Left cardiac atrium (tissue), 4 donors: ENCODE data around the gene CPLANE1. TPM values are rescaled to one million over a fixed set of nuclear protein-coding genes. Genes with fewer than 3 reads are reported as not detected.

Source experiments
- ATAC-seq, 2 donors: fragments of 200-7000 bp; cut with Tn5 transposase; one replicate each; pipeline ENCODE4 v1.9.1; 2020; ENCODE audit warnings: mild to moderate bottlenecking in 2 of 2, moderate library complexity in 2 of 2
- DNase-seq: peaks from one replicate; pipeline ENCODE4 v3.0.0-alpha.2; 2020
- intact Hi-C, 2 donors: fragments of 100-400 bp; cut with DNase I; formaldehyde crosslinking; loops; one replicate each; pipeline versions ENCODE4 v1.14.1 to v1.15.1; 2022 to 2023
- total RNA-seq, 2 donors: library from RNA; stranded (reverse); fragmentation: NEBNext Ultra II Directional; extraction: Animal tissue kit (Norgen Biotek cat#: 25700); gene quantifications; one replicate each; pipeline ENCODE4 v1.2.1, GENCODE V29; 2021
- donor health status: DM: no; HTN: yes; CAD: no.
- donor health status: DM: no; HTN: yes; CAD: no; lungs with severe emphysema.
- donor health status: DM: yes; HTN: yes; CAD: no.
- donor health status: Dilated cardiomyopathy.

Gene CPLANE1
- total RNA-seq, 2 donors from 2014 or later: 7.9 to 9.0 TPM

- DNase-seq: no peak
- no peak for ATAC-seq
- intact Hi-C loops: no loop called here
Measured at GRCh38 chr5:37214550-37214949, 34.6 kb downstream of the CPLANE1 start.

GRCh38 chr5:37212096-37212495 is 37.1 kb downstream of the CPLANE1 start:
- intact Hi-C loops: no loop called here

GRCh38 chr5:37211661-37212060 is 37.5 kb downstream of the CPLANE1 start:
- intact Hi-C loops: no loop called here
- no peak for DNase-seq
- ATAC-seq: peak in 1 of 2 donors; percentile 49

More at GRCh38 chr5:37212096-37212495, 37.1 kb downstream of the CPLANE1 start:
- ATAC-seq: no peak
- no peak for DNase-seq

GRCh38 chr5:37208883-37209797 is 40.0 kb downstream of the CPLANE1 start:
- intact Hi-C loops: no loop called here
- DNase-seq (peak; percentile 40), ATAC-seq (peak; percentile 44 to 73)

- intact Hi-C loops: no loop called here
- no peak for DNase-seq
- ATAC-seq: no peak
Measured at GRCh38 chr5:37207802-37208201, 41.4 kb downstream of the CPLANE1 start.

- intact Hi-C loops: no loop called here
- no peak for DNase-seq
- no peak for ATAC-seq
Measured at GRCh38 chr5:37206736-37207135, 42.4 kb downstream of the CPLANE1 start.

GRCh38 chr5:37198842-37199241 is 50.3 kb downstream of the CPLANE1 start:
- DNase-seq (no peak), ATAC-seq (no peak)
- intact Hi-C loops: no loop called here

- ATAC-seq: no peak
- DNase-seq: no peak
- intact Hi-C loops: no loop called here
Measured at GRCh38 chr5:37198061-37198460, 51.1 kb downstream of the CPLANE1 start.

- intact Hi-C loops: no loop called here
- DNase-seq: no peak
- ATAC-seq: no peak
Measured at GRCh38 chr5:37197340-37198050, 51.7 kb downstream of the CPLANE1 start.

- ATAC-seq: no peak
- intact Hi-C loops: no loop called here
- DNase-seq: no peak
Measured at GRCh38 chr5:37190592-37190991, 58.6 kb downstream of the CPLANE1 start.

- ATAC-seq (no peak), DNase-seq (no peak)
- intact Hi-C loops: no loop called here
Measured at GRCh38 chr5:37189355-37189754, 59.8 kb downstream of the CPLANE1 start.

GRCh38 chr5:37187465-37187977 is 61.7 kb downstream of the CPLANE1 start:
- ATAC-seq (no peak), DNase-seq (no peak)
- intact Hi-C loops: no loop called here

GRCh38 chr5:37184748-37185364 is 64.3 kb downstream of the CPLANE1 start:
- ATAC-seq (no peak), DNase-seq (no peak)
- intact Hi-C loops: no loop called here

- ATAC-seq: no peak
- DNase-seq: no peak
- intact Hi-C loops: no loop called here
Measured at GRCh38 chr5:37182667-37183066, 66.5 kb downstream of the CPLANE1 start.

GRCh38 chr5:37174928-37175327 is 74.2 kb downstream of the CPLANE1 start:
- intact Hi-C loops: loop anchor here in 1 of 2 donors (10.0 kb wide), 1 partner anchor 120 kb away; no protein-coding TSS in a partner anchor
- no peak for DNase-seq
- no peak for ATAC-seq

- DNase-seq (no peak), ATAC-seq (no peak)
- intact Hi-C loops: loop anchor here in 1 of 2 donors (10.0 kb wide), 1 partner anchor 118 kb away; no protein-coding TSS in a partner anchor
Measured at GRCh38 chr5:37172957-37173356, 76.2 kb downstream of the CPLANE1 start.

- DNase-seq (no peak), ATAC-seq (no peak)
- intact Hi-C loops: loop anchor here in 1 of 2 donors (10.0 kb wide), 1 partner anchor 116 kb away; no protein-coding TSS in a partner anchor
Measured at GRCh38 chr5:37170856-37171255, 78.3 kb downstream of the CPLANE1 start.

- intact Hi-C loops: loop anchor here in 1 of 2 donors (10.0 kb wide), 1 partner anchor 59 kb away; no protein-coding TSS in a partner anchor
Measured at GRCh38 chr5:37166197-37166596, 83.0 kb downstream of the CPLANE1 start.

GRCh38 chr5:37165761-37166160 is 83.4 kb downstream of the CPLANE1 start:
- DNase-seq (no peak), ATAC-seq (no peak)
- intact Hi-C loops: loop anchor here in 1 of 2 donors (10.0 kb wide), 1 partner anchor 59 kb away; no protein-coding TSS in a partner anchor

More at GRCh38 chr5:37166197-37166596, 83.0 kb downstream of the CPLANE1 start:
- ATAC-seq (no peak), DNase-seq (no peak)
